WTC11 (cell line): ENCODE measurements around the gene KCNMA1. TPM values are rescaled to one million over a fixed set of nuclear protein-coding genes. Genes with fewer than 3 reads are reported as not detected.
"Not testable (repeated sequence)": the region's sequence is repeated elsewhere in the genome, so short reads cannot be mapped to it uniquely, and the experiment has no call there.

Experiments
- ATAC-seq: fragments of 200-7000 bp; cut with Tn5 transposase; 2 replicates; pipeline ENCODE4 v1.10.0; 2021; ENCODE audit warnings: mild to moderate bottlenecking, moderate library complexity
- CTCF ChIA-PET: fragments of 300-600 bp; sonication (Branson Sonifier 250); formaldehyde crosslinking; loops from one replicate; lab custom pipeline; 2021; ENCODE audit warnings: antibody characterized with exemption; lab: Charles Lee
- POLR2A ChIA-PET: fragments of 350-600 bp; sonication (Branson Sonifier 250); formaldehyde crosslinking; loops from one replicate; lab custom pipeline; 2021; ENCODE audit warnings: antibody characterized with exemption; lab: Charles Lee
- DNase-seq: peaks from one replicate; pipeline ENCODE4 v3.0.0; 2021; ENCODE audit warnings: low spot score
- H3K27ac Mint-ChIP-seq: 2 replicates; pipeline ENCODE4 v1.8.0; 2021; ENCODE audit warnings: mixed read lengths
- H3K27me3 Mint-ChIP-seq: 2 replicates; pipeline ENCODE4 v1.8.0; 2021; ENCODE audit warnings: low read depth, mild to moderate bottlenecking, moderate library complexity, mixed read lengths
- H3K36me3 Mint-ChIP-seq: 2 replicates; pipeline ENCODE4 v1.8.0; 2021; ENCODE audit warnings: mixed read lengths
- H3K4me1 Mint-ChIP-seq: 2 replicates; pipeline ENCODE4 v1.8.0; 2022; ENCODE audit warnings: mixed read lengths
- H3K4me3 Mint-ChIP-seq: 2 replicates; pipeline ENCODE4 v1.8.0; 2021; ENCODE audit warnings: mild to moderate bottlenecking, moderate library complexity, mixed read lengths
- H3K9me3 Mint-ChIP-seq: 2 replicates; pipeline ENCODE4 v1.8.0; 2021; ENCODE audit warnings: mixed read lengths
- CDX4 ChIP-seq: fragments of 250-450 bp; sonication (Bioruptor Pico); IDR thresholded peaks from 2 replicates; pipeline ENCODE4 v1.9.0; 2021; ENCODE audit warnings: moderate library complexity, mild to moderate bottlenecking, inconsistent platforms, borderline replicate concordance
- CREB1 ChIP-seq: sonication (generic); formaldehyde crosslinking; IDR thresholded peaks from 2 replicates; pipeline ENCODE4 v1.8.0; 2023; ENCODE audit warnings: mild to moderate bottlenecking, missing genetic modification reagents
- CTCF ChIP-seq: fragments of 200-600 bp; IDR thresholded peaks from 2 replicates; pipeline ENCODE4 v1.8.0; 2022; ENCODE audit warnings: antibody characterized with exemption
- ELF4 ChIP-seq: sonication (generic); formaldehyde crosslinking; IDR thresholded peaks from 2 replicates; pipeline ENCODE4 v1.8.1; 2022; ENCODE audit warnings: low read depth, mild to moderate bottlenecking, moderate library complexity, missing genetic modification reagents
- FOXK1 ChIP-seq: sonication (generic); formaldehyde crosslinking; IDR thresholded peaks from 2 replicates; pipeline ENCODE4 v1.8.0; 2022; ENCODE audit warnings: mild to moderate bottlenecking, moderate library complexity, missing genetic modification reagents
- GRHL2 ChIP-seq: fragments of 250-450 bp; sonication (Bioruptor Pico); IDR thresholded peaks from 2 replicates; pipeline ENCODE4 v1.8.0; 2022; ENCODE audit warnings: mild to moderate bottlenecking, moderate library complexity; ENCODE audit not compliant: insufficient replicate concordance, severe bottlenecking
- JUN ChIP-seq: sonication (generic); formaldehyde crosslinking; IDR thresholded peaks from 2 replicates; pipeline ENCODE4 v1.8.0; 2023; ENCODE audit warnings: mild to moderate bottlenecking, missing genetic modification reagents
- MXD4 ChIP-seq: fragments of 250-450 bp; sonication (Bioruptor Pico); IDR thresholded peaks from 2 replicates; pipeline ENCODE4 v1.8.0; 2021; ENCODE audit warnings: mild to moderate bottlenecking, moderate library complexity, borderline replicate concordance
- MYBL2 ChIP-seq: sonication (generic); formaldehyde crosslinking; IDR thresholded peaks from 2 replicates; pipeline ENCODE4 v1.8.1; 2023; ENCODE audit warnings: mild to moderate bottlenecking, moderate library complexity, missing genetic modification reagents
- NR3C1 ChIP-seq: sonication (generic); formaldehyde crosslinking; conservative IDR thresholded peaks from 2 replicates; pipeline ENCODE4 v1.8.1; 2023; ENCODE audit warnings: low read depth, mild to moderate bottlenecking, missing genetic modification reagents
- RELA ChIP-seq: sonication (generic); formaldehyde crosslinking; IDR thresholded peaks from 2 replicates; pipeline ENCODE4 v1.8.1; 2022; ENCODE audit warnings: missing genetic modification reagents, mild to moderate bottlenecking, borderline replicate concordance
- SMAD3 ChIP-seq: sonication (generic); formaldehyde crosslinking; IDR thresholded peaks from 2 replicates; pipeline ENCODE4 v1.8.0; 2022; ENCODE audit warnings: missing genetic modification reagents, mild to moderate bottlenecking, borderline replicate concordance
- ZNF138 ChIP-seq: sonication (generic); formaldehyde crosslinking; conservative IDR thresholded peaks from 2 replicates; pipeline ENCODE4 v1.8.1; 2022; ENCODE audit warnings: mild to moderate bottlenecking, moderate library complexity, missing genetic modification reagents
- ZNF219 ChIP-seq: sonication (generic); formaldehyde crosslinking; IDR thresholded peaks from 2 replicates; pipeline ENCODE4 v1.8.0; 2023; ENCODE audit warnings: missing genetic modification reagents, mild to moderate bottlenecking, borderline replicate concordance
- ZNF232 ChIP-seq: sonication (generic); formaldehyde crosslinking; IDR thresholded peaks from 2 replicates; pipeline ENCODE4 v1.8.0; 2022; ENCODE audit warnings: mild to moderate bottlenecking, missing genetic modification reagents
- ZNF512 ChIP-seq: sonication (generic); formaldehyde crosslinking; IDR thresholded peaks from 2 replicates; pipeline ENCODE4 v1.8.1; 2022; ENCODE audit warnings: missing genetic modification reagents, borderline replicate concordance
- total RNA-seq: library from RNA; stranded (reverse); gene quantifications from 3 replicates; pipeline ENCODE4 v1.2.3, GENCODE V29; 2021
- TF ChIP-seq, protein P1 (sequence below): sonication (generic); formaldehyde crosslinking; IDR thresholded peaks from 2 replicates; pipeline ENCODE4 v1.8.0; 2023; ENCODE audit warnings: mild to moderate bottlenecking, missing genetic modification reagents
- TF ChIP-seq, protein P2 (sequence below): sonication (generic); formaldehyde crosslinking; IDR thresholded peaks from 2 replicates; pipeline ENCODE4 v1.8.1; 2022; ENCODE audit warnings: low read depth, mild to moderate bottlenecking, moderate library complexity, missing genetic modification reagents, borderline replicate concordance
- TF ChIP-seq, protein P3 (sequence below): sonication (generic); formaldehyde crosslinking; conservative IDR thresholded peaks from 2 replicates; pipeline ENCODE4 v1.8.1; 2023; ENCODE audit warnings: mild to moderate bottlenecking, low read depth, missing genetic modification reagents, moderate library complexity

KCNMA1 gene
- total RNA-seq, 1 experiment from 2014 or later = 7.3 TPM

- TF ChIP-seq, protein P1, sequence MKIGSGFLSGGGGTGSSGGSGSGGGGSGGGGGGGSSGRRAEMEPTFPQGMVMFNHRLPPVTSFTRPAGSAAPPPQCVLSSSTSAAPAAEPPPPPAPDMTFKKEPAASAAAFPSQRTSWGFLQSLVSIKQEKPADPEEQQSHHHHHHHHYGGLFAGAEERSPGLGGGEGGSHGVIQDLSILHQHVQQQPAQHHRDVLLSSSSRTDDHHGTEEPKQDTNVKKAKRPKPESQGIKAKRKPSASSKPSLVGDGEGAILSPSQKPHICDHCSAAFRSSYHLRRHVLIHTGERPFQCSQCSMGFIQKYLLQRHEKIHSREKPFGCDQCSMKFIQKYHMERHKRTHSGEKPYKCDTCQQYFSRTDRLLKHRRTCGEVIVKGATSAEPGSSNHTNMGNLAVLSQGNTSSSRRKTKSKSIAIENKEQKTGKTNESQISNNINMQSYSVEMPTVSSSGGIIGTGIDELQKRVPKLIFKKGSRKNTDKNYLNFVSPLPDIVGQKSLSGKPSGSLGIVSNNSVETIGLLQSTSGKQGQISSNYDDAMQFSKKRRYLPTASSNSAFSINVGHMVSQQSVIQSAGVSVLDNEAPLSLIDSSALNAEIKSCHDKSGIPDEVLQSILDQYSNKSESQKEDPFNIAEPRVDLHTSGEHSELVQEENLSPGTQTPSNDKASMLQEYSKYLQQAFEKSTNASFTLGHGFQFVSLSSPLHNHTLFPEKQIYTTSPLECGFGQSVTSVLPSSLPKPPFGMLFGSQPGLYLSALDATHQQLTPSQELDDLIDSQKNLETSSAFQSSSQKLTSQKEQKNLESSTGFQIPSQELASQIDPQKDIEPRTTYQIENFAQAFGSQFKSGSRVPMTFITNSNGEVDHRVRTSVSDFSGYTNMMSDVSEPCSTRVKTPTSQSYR (CRISPR knock-in tag) = no peak
These were observed 290.6 kb downstream of the KCNMA1 start (continued) for GRCh38 chr10:77347052-77347451.

DNA sequence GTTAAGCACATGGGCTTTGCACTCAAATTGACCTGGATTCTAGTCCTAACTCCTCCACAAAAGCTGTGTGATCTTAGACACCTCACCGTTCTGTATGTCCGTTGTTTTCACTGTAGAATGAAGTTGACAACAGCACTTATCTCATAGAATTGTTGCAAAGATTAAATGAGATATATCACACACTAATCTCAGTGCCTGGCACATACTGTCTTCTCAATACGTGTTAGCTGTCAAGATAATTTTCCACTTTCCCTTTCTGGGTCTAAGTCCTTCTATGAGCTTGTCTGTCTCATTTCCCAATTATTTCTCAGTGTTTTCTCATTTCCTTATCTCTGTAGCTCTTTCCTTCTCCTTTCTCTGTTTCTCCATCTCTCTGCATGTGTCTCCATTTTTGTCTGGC is 296.6 kb downstream of the KCNMA1 start:
- ATAC-seq (no peak), DNase-seq (no peak)
- POLR2A ChIA-PET = no interaction called here
- CTCF ChIA-PET = interaction anchor here (0.6 kb wide), 1 partner anchor 136 kb away, joined by 3 read pairs; no protein-coding TSS in a partner anchor
- Mint-ChIP-seq H3K9me3 (peaks cover 11% of the 10 kb centered on the region), H3K36me3 (peaks cover 7% of the 10 kb centered on the region; the same call in 1 of the 2 replicates), H3K27ac (no peak overlapping the region), H3K4me1 (no peaks in the 10 kb centered on the region), H3K27me3 (peaks cover 11% of the 10 kb centered on the region), H3K4me3 (no peak overlapping the region)
- TF ChIP-seq SMAD3 = no peak
- TF ChIP-seq RELA = no peak
- no peak for TF ChIP-seq JUN (CRISPR knock-in tag)
- TF ChIP-seq GRHL2 (CRISPR knock-in tag) = no peak
- no peak for TF ChIP-seq ZNF138
- no peak for TF ChIP-seq ELF4 (CRISPR knock-in tag)
- TF ChIP-seq, protein P2, sequence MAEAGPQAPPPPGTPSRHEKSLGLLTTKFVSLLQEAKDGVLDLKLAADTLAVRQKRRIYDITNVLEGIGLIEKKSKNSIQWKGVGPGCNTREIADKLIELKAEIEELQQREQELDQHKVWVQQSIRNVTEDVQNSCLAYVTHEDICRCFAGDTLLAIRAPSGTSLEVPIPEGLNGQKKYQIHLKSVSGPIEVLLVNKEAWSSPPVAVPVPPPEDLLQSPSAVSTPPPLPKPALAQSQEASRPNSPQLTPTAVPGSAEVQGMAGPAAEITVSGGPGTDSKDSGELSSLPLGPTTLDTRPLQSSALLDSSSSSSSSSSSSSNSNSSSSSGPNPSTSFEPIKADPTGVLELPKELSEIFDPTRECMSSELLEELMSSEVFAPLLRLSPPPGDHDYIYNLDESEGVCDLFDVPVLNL (CRISPR knock-in tag) = no peak
- no peak for TF ChIP-seq MXD4 (CRISPR knock-in tag)
- TF ChIP-seq CTCF = no peak
- no peak for TF ChIP-seq MYBL2 (CRISPR knock-in tag)
- TF ChIP-seq CREB1 (CRISPR knock-in tag) = no peak
- TF ChIP-seq ZNF219 (CRISPR knock-in tag) = no peak
- TF ChIP-seq FOXK1 (CRISPR knock-in tag) = no peak
- no peak for TF ChIP-seq ZNF232
- TF ChIP-seq, protein P3, sequence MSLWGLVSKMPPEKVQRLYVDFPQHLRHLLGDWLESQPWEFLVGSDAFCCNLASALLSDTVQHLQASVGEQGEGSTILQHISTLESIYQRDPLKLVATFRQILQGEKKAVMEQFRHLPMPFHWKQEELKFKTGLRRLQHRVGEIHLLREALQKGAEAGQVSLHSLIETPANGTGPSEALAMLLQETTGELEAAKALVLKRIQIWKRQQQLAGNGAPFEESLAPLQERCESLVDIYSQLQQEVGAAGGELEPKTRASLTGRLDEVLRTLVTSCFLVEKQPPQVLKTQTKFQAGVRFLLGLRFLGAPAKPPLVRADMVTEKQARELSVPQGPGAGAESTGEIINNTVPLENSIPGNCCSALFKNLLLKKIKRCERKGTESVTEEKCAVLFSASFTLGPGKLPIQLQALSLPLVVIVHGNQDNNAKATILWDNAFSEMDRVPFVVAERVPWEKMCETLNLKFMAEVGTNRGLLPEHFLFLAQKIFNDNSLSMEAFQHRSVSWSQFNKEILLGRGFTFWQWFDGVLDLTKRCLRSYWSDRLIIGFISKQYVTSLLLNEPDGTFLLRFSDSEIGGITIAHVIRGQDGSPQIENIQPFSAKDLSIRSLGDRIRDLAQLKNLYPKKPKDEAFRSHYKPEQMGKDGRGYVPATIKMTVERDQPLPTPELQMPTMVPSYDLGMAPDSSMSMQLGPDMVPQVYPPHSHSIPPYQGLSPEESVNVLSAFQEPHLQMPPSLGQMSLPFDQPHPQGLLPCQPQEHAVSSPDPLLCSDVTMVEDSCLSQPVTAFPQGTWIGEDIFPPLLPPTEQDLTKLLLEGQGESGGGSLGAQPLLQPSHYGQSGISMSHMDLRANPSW = no peak
- TF ChIP-seq NR3C1 = no peak
- no peak for TF ChIP-seq CDX4 (CRISPR knock-in tag)
- no peak for TF ChIP-seq ZNF512 (CRISPR knock-in tag)

DNA sequence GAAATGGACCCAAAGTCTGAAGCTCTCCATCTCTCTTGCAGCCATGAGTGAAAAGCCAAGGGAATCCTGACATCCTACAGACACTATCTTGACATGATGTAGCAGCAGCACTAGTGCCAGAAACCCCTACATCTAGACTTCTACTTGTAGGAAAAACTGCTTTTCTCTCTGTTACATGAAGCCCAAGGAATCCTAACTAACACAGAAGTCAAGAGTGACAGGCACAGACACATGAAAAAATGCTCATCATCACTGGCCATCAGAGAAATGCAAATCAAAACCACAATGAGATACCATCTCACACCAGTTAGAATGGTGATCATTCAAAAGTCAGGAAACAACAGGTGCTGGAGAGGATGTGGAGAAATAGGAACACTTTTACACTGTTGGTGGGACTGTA is 297.7 kb downstream of the KCNMA1 start:
- ATAC-seq, H3K27me3 Mint-ChIP-seq, H3K27ac Mint-ChIP-seq, DNase-seq, H3K36me3 Mint-ChIP-seq, H3K4me3 Mint-ChIP-seq, H3K4me1 Mint-ChIP-seq, CTCF ChIA-PET: not testable (repeated sequence)
- H3K9me3 Mint-ChIP-seq = peaks cover 11% of the 10 kb centered on the region
- POLR2A ChIA-PET = interaction anchor here (0.6 kb wide), 1 partner anchor 23 kb away, joined by 3 read pairs; no protein-coding TSS in a partner anchor
